ENCODE measurements around the gene EPG5.
"Not testable (repeated sequence)": the region's sequence is repeated elsewhere in the genome, so short reads cannot be mapped to it uniquely, and the experiment has no call there.

Gene EPG5

GRCh38 chr18:45821026-45821425 is 146.1 kb downstream of the EPG5 start:
- POLR2A ChIA-PET: no interaction called here
- peak in 2 of 3 donors; percentile 53 to 72 for DNase-seq
- Histone ChIP-seq H3K4me1 (ENCODE audit: control extremely low read depth in 1 of 4, control insufficient read depth in 4 of 4, insufficient read depth in 4 of 4, low read length in 3 of 4) (peaks cover 0 to 43% (median 31%) of the 10 kb centered on the region in 4 experiments), H3K36me3 (ENCODE audit: control insufficient read depth in 4 of 4, insufficient read depth in 4 of 4, low read length in 3 of 4) (no peaks in the 10 kb centered on the region), H3K4me3 (ENCODE audit: control insufficient read depth in 1 of 7, extremely low read depth in 1 of 7, insufficient read depth in 4 of 7, low read depth in 2 of 7, low read length in 6 of 7) (no peak overlapping the region), H3K27ac (ENCODE audit: insufficient read depth in 1 of 2, low read depth in 1 of 2, low read length in 2 of 2, poor library complexity in 1 of 2, severe bottlenecking in 2 of 2) (no peak overlapping the region), H3K27me3 (replicated peaks in 2 of 5; ENCODE audit: control insufficient read depth in 4 of 5, insufficient read depth in 5 of 5, low read length in 4 of 5) (no peaks in the 10 kb centered on the region), H3K9me3 (ENCODE audit: control extremely low read depth in 1 of 5, control insufficient read depth in 4 of 5, insufficient read depth in 2 of 5, low read depth in 1 of 5, low read length in 4 of 5) (peaks cover 0 to 4% (median 0%) of the 10 kb centered on the region in 5 experiments)
- WGBS (ENCODE audit: insufficient coverage): 22% methylated on average over 1 of the region's 2 CpGs
- CTCF ChIA-PET: interaction anchor here (1.5 to 3.0 kb wide), 4 partner anchors 9 to 18 kb away, joined by 5 to 14 read pairs (median 6); no protein-coding TSS in a partner anchor

DNA sequence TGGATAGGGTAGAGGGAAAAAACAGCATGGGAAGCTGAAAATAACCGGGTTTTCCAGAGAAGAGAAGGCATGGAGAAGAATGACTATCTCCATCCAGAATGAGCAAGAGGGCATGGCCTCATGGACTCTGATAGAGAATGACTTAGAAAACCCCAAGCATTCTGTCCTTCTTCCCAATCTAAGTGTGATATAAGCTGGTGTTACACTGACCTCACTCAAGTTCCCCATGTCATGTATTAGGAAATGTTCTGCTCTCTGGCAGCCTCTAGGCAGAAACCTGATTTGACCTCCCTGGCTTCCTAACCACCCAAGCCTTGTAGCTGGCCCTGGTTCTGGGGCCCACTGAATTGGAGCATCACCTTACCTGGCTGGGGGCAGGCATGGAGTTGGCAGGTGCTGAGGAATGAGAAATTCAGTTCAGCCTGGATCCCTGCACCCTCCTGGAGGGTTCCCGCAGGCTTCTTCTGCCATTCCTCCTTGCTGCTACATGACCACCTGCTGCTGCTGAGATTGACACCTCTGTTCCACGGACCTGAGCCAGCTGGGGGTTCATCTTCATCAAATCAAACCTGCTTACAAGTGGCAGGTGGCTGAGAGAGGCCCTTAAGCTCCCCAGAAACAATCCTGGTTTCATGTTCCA is 146.9 kb downstream of the EPG5 start:
- Histone ChIP-seq H3K4me1 (ENCODE audit: control extremely low read depth in 1 of 4, control insufficient read depth in 4 of 4, insufficient read depth in 4 of 4, low read length in 3 of 4) (peaks cover 0 to 35% (median 23%) of the 10 kb centered on the region in 4 experiments), H3K27ac (ENCODE audit: insufficient read depth in 1 of 2, low read depth in 1 of 2, low read length in 2 of 2, poor library complexity in 1 of 2, severe bottlenecking in 2 of 2) (no peak overlapping the region), H3K4me3 (ENCODE audit: control insufficient read depth in 1 of 7, extremely low read depth in 1 of 7, insufficient read depth in 4 of 7, low read depth in 2 of 7, low read length in 6 of 7) (no peak overlapping the region), H3K36me3 (ENCODE audit: control insufficient read depth in 4 of 4, insufficient read depth in 4 of 4, low read length in 3 of 4) (no peaks in the 10 kb centered on the region), H3K9me3 (ENCODE audit: control extremely low read depth in 1 of 5, control insufficient read depth in 4 of 5, insufficient read depth in 2 of 5, low read depth in 1 of 5, low read length in 4 of 5) (peaks cover 0 to 4% (median 0%) of the 10 kb centered on the region in 5 experiments), H3K27me3 (replicated peaks in 2 of 5; ENCODE audit: control insufficient read depth in 4 of 5, insufficient read depth in 5 of 5, low read length in 4 of 5) (no peaks in the 10 kb centered on the region)
- no peak for DNase-seq
- 91% methylated on average over 3 of the region's 3 CpGs for WGBS (ENCODE audit: insufficient coverage)
- ChIA-PET CTCF (interaction anchor here (1.5 to 3.0 kb wide), 4 partner anchors 10 to 19 kb away, joined by 5 to 14 read pairs (median 6); no protein-coding TSS in a partner anchor), POLR2A (no interaction called here)

DNA sequence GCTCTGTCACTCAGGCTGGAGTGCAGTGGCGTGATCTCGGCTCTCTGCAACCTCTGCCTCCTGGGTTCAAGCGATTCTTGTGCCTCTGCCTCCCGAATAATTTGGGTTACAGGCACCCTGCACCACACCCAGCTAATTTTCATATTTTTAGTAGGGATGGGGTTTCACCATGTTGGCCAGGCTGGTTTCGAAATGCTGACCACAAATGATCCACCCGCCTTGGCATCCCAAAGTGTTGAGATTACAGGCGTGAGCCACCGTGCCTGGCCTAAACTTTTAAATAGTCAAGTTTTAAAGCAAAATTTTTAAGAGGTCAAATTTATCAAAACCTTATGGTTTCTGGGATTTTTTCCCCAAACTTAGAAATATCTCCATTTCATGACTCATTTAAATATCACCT is 148.4 kb downstream of the EPG5 start:
- POLR2A ChIA-PET; H3K36me3 ChIP-seq (ENCODE audit: control insufficient read depth in 4 of 4, insufficient read depth in 4 of 4, low read length in 3 of 4): not testable (repeated sequence)

GRCh38 chr18:45817543-45817942 is 149.6 kb downstream of the EPG5 start:
- Histone ChIP-seq H3K27me3 (replicated peaks in 2 of 5; ENCODE audit: control insufficient read depth in 4 of 5, insufficient read depth in 5 of 5, low read length in 4 of 5) (no peaks in the 10 kb centered on the region), H3K9me3 (ENCODE audit: control extremely low read depth in 1 of 5, control insufficient read depth in 4 of 5, insufficient read depth in 2 of 5, low read depth in 1 of 5, low read length in 4 of 5) (peaks cover 0 to 4% (median 0%) of the 10 kb centered on the region in 5 experiments), H3K36me3 (ENCODE audit: control insufficient read depth in 4 of 4, insufficient read depth in 4 of 4, low read length in 3 of 4) (no peaks in the 10 kb centered on the region), H3K27ac (ENCODE audit: insufficient read depth in 1 of 2, low read depth in 1 of 2, low read length in 2 of 2, poor library complexity in 1 of 2, severe bottlenecking in 2 of 2) (no peak overlapping the region), H3K4me1 (ENCODE audit: control extremely low read depth in 1 of 4, control insufficient read depth in 4 of 4, insufficient read depth in 4 of 4, low read length in 3 of 4) (peaks cover 0 to 21% (median 15%) of the 10 kb centered on the region in 4 experiments), H3K4me3 (ENCODE audit: control insufficient read depth in 1 of 7, extremely low read depth in 1 of 7, insufficient read depth in 4 of 7, low read depth in 2 of 7, low read length in 6 of 7) (no peak overlapping the region)
- ChIA-PET POLR2A (no interaction called here), CTCF (interaction anchor here (1.3 kb wide), 1 partner anchor 19 kb away, joined by 3 read pairs; no protein-coding TSS in a partner anchor)
- WGBS (ENCODE audit: insufficient coverage): no CpG with 5 or more reads among the region's 1 CpG
- DNase-seq: no peak

More for the DNA sequence above, 148.4 kb downstream of the EPG5 start:
- WGBS (ENCODE audit: insufficient coverage): 100% methylated on average over 6 of the region's 8 CpGs
- not testable (repeated sequence) for H3K27me3 ChIP-seq (replicated peaks in 2 of 5; ENCODE audit: control insufficient read depth in 4 of 5, insufficient read depth in 5 of 5, low read length in 4 of 5); H3K9me3 ChIP-seq (ENCODE audit: control extremely low read depth in 1 of 5, control insufficient read depth in 4 of 5, insufficient read depth in 2 of 5, low read depth in 1 of 5, low read length in 4 of 5); DNase-seq; H3K27ac ChIP-seq (ENCODE audit: insufficient read depth in 1 of 2, low read depth in 1 of 2, low read length in 2 of 2, poor library complexity in 1 of 2, severe bottlenecking in 2 of 2); H3K4me3 ChIP-seq (ENCODE audit: control insufficient read depth in 1 of 7, extremely low read depth in 1 of 7, insufficient read depth in 4 of 7, low read depth in 2 of 7, low read length in 6 of 7)
- CTCF ChIA-PET: interaction anchor here (2.3 to 3.0 kb wide), 2 partner anchors 12 to 16 kb away, joined by 7 to 14 read pairs; no protein-coding TSS in a partner anchor
- peaks cover 0 to 24% (median 15%) of the 10 kb centered on the region in 4 experiments for H3K4me1 ChIP-seq (ENCODE audit: control extremely low read depth in 1 of 4, control insufficient read depth in 4 of 4, insufficient read depth in 4 of 4, low read length in 3 of 4)

- POLR2A ChIA-PET; H3K27me3 ChIP-seq (replicated peaks in 2 of 5; ENCODE audit: control insufficient read depth in 4 of 5, insufficient read depth in 5 of 5, low read length in 4 of 5); H3K4me1 ChIP-seq (ENCODE audit: control extremely low read depth in 1 of 4, control insufficient read depth in 4 of 4, insufficient read depth in 4 of 4, low read length in 3 of 4); H3K4me3 ChIP-seq (ENCODE audit: control insufficient read depth in 1 of 7, extremely low read depth in 1 of 7, insufficient read depth in 4 of 7, low read depth in 2 of 7, low read length in 6 of 7); H3K9me3 ChIP-seq (ENCODE audit: control extremely low read depth in 1 of 5, control insufficient read depth in 4 of 5, insufficient read depth in 2 of 5, low read depth in 1 of 5, low read length in 4 of 5); H3K27ac ChIP-seq (ENCODE audit: insufficient read depth in 1 of 2, low read depth in 1 of 2, low read length in 2 of 2, poor library complexity in 1 of 2, severe bottlenecking in 2 of 2); H3K36me3 ChIP-seq (ENCODE audit: control insufficient read depth in 4 of 4, insufficient read depth in 4 of 4, low read length in 3 of 4); DNase-seq: not testable (repeated sequence)
- CTCF ChIA-PET: interaction anchor here (1.1 to 1.5 kb wide), 2 partner anchors 8 to 39 kb away, joined by 3 to 4 read pairs; no protein-coding TSS in a partner anchor
These were observed 152.4 kb downstream of the EPG5 start for GRCh38 chr18:45814733-45815132.

DNA sequence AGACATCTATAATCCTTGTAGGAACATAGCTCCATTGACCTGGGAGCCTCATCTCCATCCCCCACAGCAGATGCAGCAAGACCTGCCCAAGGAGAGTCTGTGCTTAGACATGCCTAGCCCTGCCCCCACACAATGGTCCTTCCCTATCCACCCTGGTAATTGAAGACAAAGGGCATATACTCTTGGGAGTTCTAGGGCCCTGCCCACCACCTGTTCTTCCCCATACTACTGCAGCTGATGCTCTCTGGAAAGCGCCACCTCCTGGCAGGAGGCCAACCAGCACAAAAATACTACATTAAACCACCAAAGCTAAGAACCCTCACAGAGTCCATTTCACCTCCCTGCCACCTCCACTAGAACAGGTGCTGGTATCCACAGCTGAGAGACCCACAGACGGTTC is 160.0 kb downstream of the EPG5 start:
- Histone ChIP-seq H3K27ac (ENCODE audit: insufficient read depth in 1 of 2, low read depth in 1 of 2, low read length in 2 of 2, poor library complexity in 1 of 2, severe bottlenecking in 2 of 2) (peak overlapping the region in 1 of 2 experiments; percentile 79), H3K9me3 (ENCODE audit: control extremely low read depth in 1 of 5, control insufficient read depth in 4 of 5, insufficient read depth in 2 of 5, low read depth in 1 of 5, low read length in 4 of 5) (peaks cover 0 to 14% (median 0%) of the 10 kb centered on the region in 5 experiments), H3K4me1 (ENCODE audit: control extremely low read depth in 1 of 4, control insufficient read depth in 4 of 4, insufficient read depth in 4 of 4, low read length in 3 of 4) (peaks cover 3 to 23% (median 13%) of the 10 kb centered on the region in 4 experiments), H3K4me3 (ENCODE audit: control insufficient read depth in 1 of 7, extremely low read depth in 1 of 7, insufficient read depth in 4 of 7, low read depth in 2 of 7, low read length in 6 of 7) (peak overlapping the region in 1 of 7 experiments; percentile 19)
- CTCF ChIA-PET: interaction anchor here (0.7 to 3.1 kb wide), 21 partner anchors 8 to 143 kb away, joined by 3 to 14 read pairs (median 4); no protein-coding TSS in a partner anchor
- H3K36me3 ChIP-seq (ENCODE audit: control insufficient read depth in 4 of 4, insufficient read depth in 4 of 4, low read length in 3 of 4); POLR2A ChIA-PET; H3K27me3 ChIP-seq (replicated peaks in 2 of 5; ENCODE audit: control insufficient read depth in 4 of 5, insufficient read depth in 5 of 5, low read length in 4 of 5): not testable (repeated sequence)
- 86% methylated on average over 1 of the region's 2 CpGs for WGBS (ENCODE audit: insufficient coverage)
- peak; percentile 41 to 75 (median 63) for DNase-seq

DNA sequence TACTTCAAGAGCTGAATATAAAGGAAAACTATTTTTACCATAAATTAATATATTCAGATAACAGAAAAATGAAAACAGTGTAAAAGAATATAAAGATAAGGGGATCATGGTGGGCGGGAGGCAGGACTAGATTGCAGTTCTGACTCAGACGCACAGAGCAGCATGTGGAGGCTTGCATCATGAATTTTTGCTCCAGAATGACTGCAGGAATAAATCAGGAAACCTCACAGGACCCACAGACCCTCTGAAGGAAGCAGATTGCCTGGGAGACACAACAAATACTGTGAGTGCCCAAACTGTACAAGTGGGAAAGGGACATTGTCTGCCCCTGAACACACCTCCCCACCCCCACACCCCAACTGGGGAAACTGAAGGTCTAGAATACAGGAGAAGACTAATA is 160.9 kb downstream of the EPG5 start:
- Histone ChIP-seq H3K27ac (ENCODE audit: insufficient read depth in 1 of 2, low read depth in 1 of 2, low read length in 2 of 2, poor library complexity in 1 of 2, severe bottlenecking in 2 of 2) (peak overlapping the region; percentile 72 to 79), H3K27me3 (replicated peaks in 2 of 5; ENCODE audit: control insufficient read depth in 4 of 5, insufficient read depth in 5 of 5, low read length in 4 of 5) (no peaks in the 10 kb centered on the region), H3K4me1 (ENCODE audit: control extremely low read depth in 1 of 4, control insufficient read depth in 4 of 4, insufficient read depth in 4 of 4, low read length in 3 of 4) (peaks cover 6 to 31% (median 21%) of the 10 kb centered on the region in 4 experiments), H3K36me3 (ENCODE audit: control insufficient read depth in 4 of 4, insufficient read depth in 4 of 4, low read length in 3 of 4) (no peaks in the 10 kb centered on the region), H3K9me3 (ENCODE audit: control extremely low read depth in 1 of 5, control insufficient read depth in 4 of 5, insufficient read depth in 2 of 5, low read depth in 1 of 5, low read length in 4 of 5) (peaks cover 0 to 14% (median 0%) of the 10 kb centered on the region in 5 experiments), H3K4me3 (ENCODE audit: control insufficient read depth in 1 of 7, extremely low read depth in 1 of 7, insufficient read depth in 4 of 7, low read depth in 2 of 7, low read length in 6 of 7) (peak overlapping the region in 2 of 7 experiments; percentile 19 to 47)
- peak; percentile 82 to 93 (median 89) for DNase-seq
- ChIA-PET CTCF (interaction anchor here (0.7 to 3.1 kb wide), 20 partner anchors 9 to 143 kb away, joined by 3 to 14 read pairs (median 4); no protein-coding TSS in a partner anchor), POLR2A (interaction anchor here (1.1 kb wide), 1 partner anchor 23 kb away, joined by 6 read pairs; no protein-coding TSS in a partner anchor)
- WGBS (ENCODE audit: insufficient coverage): 7% methylated on average over 2 of the region's 2 CpGs
